HG03521 (cell line): ENCODE data around the gene TBC1D22A.
"Not testable (repeated sequence)": the region's sequence is repeated elsewhere in the genome, so short reads cannot be mapped to it uniquely, and the experiment has no call there.

ENCODE experiments used
- ATAC-seq: cut with Tn5 transposase; IDR thresholded peaks from one replicate; pipeline ENCODE4 v1.9.1; 2021; ENCODE audit warnings: mild to moderate bottlenecking, moderate library complexity; ENCODE audit not compliant: unreplicated experiment

Gene TBC1D22A

DNA sequence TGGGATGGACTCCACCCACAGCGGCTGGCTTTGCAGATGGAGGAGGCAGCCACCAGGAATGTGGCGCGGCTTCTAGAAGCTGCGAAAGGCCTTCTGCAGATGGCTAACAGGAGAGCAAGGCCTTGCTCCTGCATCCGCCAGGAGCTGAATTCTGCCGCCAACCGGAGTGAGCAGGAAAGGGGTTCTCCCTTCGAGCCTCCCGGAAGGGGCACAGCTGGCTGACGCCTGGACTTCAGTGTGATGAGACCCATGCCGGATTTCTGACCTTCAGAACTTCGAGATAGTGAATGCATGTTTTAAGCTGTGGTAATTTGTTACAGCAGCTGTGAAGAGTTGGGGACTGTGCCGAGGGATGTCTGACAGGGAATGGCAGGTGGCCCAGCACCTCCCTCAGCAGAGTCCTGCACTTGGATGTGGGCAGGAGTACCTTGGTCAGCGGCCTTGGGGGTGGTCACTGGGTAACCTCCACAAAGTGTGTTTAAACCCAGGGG is 7.7 kb downstream of the TBC1D22A start:
- ATAC-seq = no peak

DNA sequence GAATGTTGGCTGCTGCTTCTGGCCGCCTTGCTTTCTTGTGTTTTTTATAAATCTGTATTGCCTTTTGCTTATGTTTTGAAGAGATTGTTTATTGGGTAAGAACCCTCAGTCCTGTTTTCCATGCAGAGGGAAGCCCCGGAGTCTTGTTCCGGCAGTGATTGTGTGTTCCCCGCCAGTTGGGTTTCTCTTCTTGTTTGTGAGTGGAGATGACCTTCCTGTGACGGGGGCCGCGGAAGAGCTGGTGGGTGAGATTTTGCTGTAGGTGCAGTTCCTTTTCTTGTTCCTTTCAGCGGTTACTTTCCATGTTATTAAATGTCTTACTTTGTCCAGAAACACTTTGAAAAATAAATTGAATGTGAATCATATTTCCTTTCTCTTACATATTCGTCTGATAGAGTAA is 8.3 kb downstream of the TBC1D22A start:
- ATAC-seq = no peak

DNA sequence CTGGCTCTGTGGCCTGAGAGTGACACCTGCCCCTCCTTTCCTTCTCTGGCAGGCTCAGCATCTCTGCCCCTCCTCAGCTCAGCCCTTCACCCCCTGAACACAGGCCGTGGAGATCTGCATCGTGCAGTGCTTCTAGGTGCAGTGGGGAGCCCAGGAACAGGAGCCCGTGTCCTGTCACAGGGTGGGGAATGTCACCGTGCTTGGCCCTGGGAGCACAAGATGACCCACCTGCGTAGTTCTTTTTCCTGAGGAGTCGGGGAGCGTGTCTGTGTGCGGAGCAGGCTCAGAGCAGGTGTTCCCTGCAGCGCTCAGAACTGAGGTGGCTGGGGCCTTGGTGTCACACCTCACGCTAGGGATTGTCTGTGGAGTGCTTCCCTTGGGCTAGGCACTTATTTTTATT is 10.6 kb downstream of the TBC1D22A start:
- no peak for ATAC-seq

DNA sequence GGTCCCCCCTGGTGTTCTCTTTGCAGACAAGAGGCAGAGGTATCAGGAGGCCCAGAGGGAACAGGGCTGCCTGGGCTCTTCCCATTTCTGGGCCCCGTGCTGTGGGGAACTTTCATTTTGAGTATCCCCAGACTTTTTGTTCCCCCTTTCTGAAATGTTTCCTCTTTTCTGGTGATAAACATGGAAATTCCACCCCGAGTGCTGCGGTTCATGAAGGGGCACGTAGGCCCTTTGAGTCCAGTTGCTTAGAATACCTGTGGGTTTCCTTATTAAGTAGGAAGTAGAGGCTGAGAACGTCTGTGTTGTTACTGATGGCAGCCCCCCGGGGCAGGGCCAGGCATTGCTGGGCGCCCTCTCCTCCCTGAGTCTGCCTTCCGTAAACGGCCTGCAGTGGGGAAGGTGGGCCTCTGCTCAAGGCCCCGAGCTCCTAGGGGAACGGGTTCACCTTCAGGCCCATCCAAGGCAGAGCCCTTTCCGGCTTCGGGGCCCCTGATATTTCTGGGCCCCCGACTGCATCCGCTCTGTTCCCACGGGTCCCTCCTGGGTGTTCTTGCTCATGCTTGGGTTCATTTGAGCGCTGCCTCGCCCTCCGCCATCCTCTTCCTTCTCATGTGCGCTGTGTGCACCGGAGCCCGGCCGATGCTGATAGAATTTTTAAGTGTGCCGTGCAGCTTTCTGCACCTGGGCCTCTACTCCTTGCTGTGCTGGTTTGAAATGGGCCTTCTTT is 12.0 kb downstream of the TBC1D22A start:
- ATAC-seq = no peak

DNA sequence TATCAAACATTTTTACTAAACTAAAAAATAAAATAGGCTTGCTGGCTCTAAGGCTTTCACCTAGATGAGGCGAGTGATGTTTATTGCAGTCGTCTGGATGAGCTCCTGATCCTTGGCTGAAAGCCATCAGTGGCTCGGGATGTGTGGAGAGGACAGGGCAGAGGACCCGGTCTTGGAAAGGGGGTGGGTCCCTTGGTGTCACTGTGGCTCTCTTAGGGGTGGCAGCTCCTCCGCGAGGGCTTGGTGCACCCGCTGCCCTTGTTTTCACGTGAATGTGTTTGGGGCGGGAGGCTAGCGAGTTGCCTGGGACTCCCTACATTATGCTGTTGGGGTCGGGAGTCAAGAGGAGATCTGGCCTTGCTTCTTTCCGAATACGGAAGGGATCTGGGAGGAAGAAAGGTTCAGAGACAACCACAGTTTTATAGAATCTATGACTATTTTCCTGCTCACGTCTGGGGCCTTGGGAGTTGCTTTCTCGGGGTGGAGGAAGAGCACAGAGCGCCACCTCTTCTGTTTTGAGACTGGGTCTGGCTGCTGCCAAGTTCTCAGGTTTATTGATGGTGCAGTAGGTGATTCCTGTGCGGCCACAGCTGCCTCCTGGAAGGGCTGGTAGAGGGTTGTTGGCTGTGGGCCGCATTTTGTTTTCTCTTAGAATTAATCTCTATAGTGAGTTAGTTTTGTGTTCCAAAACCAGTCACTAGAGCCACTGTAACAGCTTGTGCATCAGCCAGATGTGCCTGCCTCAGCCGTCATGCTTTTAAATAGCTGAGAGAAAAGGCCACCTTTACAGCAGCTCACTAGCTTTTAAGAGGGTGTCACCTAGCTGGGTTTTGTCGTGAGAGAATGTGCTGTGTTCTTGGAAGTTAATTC is 12.8 kb downstream of the TBC1D22A start:
- no peak for ATAC-seq

DNA sequence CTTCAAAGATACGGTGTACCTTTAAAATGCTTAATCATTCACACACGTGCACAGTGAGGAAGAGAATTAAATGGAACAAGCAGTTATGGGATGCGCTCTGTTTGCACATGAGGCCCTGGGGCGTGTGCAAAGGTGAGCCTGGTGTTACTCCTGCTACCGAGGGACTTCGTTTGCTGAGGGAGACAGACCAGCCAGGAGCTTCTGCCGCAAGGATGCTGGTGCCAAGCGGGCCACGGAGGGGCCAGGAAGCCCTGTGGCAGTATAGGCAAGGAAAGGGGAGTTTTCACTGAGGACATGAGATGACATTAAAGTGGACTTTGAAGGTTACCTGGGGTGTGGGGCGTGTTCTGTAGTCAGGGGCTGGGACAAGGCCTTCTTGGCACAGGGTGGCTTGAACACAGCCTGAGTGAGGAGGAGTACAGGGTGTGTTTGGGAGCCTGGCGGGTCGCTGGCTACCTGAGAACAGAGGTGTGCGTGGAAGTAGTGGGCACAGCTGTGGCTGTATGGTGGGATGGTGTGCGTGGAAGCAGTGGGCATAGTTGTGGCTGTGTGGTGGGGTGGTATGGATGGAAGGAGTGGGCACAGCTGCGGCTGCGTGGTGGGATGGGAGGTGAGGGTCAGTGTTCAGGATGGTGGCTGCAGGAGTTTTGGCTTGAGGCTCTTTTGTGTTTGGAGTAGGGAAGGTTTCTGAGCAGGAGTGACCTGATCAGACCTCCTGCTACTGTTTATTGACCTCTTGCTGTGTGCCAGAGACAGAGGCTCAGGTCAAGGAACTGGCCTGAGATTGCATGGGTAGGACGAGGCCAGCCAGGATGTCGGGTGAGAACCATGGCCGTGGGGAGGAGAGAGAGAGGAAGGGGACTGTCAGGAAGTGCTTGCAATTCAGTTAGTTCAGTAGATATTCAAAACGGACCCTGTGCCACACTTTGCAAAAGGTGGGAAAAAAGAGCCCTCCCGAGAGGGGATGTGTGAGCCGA is 13.7 kb downstream of the TBC1D22A start:
- ATAC-seq = no peak

DNA sequence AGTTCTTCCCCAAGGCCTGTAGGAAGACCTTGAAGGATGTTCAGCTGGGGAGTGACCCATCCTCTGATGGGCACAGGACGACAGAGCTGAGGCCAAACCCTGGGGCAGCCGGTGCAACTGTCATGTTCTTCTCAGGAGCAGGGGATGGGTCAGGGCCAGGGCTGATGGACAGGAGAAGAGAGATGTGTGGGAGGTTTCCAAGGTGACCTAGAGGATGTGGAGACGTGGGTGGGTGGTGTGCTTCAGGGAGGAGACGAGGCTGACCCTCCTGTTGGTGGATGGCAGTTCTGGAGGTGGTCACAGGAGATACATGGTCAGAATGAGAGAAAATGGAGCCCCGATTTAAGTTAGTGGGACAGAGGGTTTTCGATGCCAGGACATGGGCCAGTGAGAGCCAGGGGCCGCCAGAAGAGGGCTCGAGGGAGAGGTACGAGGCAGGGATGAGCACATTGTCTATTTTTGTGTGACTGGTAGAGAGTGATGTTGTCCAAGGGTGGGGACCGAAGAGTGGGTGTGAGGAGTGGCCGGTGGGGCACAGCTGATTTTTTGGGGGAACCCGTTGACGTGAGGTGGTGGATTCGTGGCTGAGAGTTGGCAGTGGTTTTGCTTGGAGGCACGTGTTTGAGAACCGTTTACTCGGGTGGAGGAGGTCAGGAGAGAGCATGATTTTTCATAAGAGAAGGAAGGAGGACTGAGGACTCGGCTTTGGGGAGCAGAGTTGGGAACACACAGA is 14.6 kb downstream of the TBC1D22A start:
- ATAC-seq = no peak

DNA sequence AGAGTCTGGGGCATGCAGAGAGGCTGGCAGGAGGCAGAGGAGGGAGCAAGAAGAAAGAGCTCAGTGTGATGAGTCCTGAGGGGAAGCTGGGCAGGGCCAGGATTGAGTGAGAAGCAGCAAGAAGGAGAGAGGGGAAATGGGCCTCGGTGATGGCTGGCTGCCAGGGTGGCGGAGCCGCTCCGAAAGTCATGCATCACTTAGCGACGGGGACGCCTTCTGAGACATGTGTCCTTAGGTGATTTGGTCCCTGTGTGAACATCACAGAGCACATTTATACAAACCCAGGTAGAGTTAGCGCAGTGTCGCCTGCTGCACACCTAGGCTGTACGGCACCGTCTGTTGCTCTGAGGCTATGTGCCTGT is 15.1 kb downstream of the TBC1D22A start:
- no peak for ATAC-seq

DNA sequence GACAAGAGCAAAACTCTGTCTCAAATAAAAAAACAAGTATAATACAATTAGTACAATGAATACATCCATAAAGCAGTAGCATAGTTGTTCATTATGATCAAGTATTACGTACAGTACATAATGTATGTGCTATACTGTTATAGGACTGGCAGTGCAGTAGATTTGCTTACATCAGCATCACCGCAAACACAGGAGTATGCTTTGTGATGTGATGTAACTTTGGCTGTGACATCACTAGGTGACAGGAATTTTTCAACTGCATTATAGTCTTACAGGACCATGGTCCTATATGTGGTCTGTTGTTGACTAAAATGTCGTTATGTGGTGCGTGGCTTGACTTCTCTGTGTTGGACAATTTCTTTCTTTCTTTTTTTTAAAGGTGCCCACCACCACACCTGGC is 16.6 kb downstream of the TBC1D22A start:
- no peak for ATAC-seq

DNA sequence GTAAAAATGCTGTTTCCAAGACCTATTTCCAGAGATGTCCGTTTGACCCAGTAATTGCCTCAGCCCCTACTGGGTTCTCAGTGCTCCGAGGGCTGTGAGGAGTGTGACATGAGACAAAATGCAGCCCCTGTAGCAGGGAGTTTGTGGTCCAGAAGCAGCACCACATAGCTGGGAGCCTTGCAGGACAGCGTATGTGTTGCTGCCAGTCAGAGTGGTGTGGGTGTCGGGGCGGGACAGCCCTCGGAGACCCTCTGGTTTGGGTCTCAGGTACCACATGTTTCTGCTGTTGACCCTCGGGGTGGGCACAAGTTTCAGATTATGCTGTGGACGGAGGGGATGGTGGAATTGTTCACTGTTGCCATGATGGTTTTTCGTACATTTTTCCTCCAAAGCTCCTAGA is 17.2 kb downstream of the TBC1D22A start:
- no peak for ATAC-seq

DNA sequence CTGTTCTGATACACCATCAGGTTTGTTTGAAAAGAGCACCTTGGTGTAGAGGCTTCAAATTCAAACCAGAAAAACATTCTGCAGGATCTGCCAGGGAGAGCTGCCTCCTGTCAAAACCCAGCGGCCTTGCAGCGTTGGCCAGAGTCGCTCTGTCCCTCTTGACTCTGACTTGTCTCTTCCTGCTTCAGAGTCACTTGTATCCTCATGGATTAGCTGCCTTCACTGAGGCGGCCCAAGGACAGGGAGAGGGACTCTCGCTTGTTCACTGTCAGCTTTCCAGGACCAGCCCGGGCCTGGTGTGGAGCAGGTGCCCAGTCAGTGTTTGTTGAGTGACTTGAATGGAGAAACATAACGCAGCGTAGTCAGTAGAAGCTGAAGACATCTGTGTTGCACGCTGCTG is 18.0 kb downstream of the TBC1D22A start:
- no peak for ATAC-seq

DNA sequence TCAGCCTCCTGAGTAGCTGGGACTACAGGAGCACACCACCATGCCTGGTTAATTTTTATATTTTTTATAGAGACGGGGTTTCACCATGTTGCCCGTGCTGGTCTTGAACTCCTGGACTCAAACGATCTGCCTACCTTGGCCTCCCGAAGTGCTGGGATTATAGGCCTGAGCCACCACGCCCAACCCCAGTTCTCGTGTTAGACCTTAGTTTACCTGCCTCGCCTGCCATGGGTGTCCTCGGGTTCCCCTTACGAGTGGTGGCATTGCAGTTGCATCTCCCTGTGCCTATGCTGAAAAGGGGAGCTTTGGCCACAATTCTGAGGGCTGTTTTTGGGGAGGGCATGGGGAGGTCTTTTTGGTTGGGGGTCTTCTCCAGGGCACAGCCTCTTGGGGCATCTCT is 18.8 kb downstream of the TBC1D22A start:
- no peak for ATAC-seq

DNA sequence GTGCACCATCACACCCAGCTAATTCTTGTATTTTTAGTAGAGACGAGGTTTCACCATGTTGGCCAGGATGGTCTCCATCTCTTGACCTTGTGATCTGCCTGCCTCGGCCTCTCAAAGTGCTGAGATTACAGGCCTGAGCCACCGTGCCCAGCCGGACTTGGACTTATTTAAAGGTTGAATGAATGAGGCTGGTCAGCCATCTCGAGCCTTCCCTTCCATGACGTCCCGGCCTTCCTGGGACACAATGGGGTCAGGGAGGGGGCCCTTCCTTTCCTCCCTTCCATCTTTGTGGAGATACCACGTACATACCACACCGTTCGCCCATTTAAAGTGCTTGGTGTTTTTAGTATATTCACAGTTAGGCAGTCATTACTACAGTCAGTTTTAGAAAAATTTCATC is 19.8 kb downstream of the TBC1D22A start:
- ATAC-seq = not testable (repeated sequence)

DNA sequence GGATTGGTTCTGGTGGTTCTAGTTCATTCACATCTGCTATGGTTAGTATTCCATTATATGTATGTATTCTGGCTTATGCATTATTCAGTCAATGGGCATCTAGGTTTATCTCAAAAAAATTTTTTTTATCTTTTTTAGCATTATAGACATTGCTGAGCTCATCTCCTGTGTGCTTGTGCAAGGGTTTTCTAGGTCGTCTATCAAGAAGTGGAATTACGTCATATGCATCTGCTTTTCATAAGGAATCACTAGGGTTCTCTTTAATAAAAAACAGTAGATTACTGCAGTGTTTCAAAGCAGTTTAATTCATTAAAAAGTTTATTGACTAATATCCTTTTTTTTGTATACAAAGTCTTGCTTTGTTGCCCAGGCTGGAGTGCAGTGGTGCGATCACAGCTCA is 21.3 kb downstream of the TBC1D22A start:
- no peak for ATAC-seq

DNA sequence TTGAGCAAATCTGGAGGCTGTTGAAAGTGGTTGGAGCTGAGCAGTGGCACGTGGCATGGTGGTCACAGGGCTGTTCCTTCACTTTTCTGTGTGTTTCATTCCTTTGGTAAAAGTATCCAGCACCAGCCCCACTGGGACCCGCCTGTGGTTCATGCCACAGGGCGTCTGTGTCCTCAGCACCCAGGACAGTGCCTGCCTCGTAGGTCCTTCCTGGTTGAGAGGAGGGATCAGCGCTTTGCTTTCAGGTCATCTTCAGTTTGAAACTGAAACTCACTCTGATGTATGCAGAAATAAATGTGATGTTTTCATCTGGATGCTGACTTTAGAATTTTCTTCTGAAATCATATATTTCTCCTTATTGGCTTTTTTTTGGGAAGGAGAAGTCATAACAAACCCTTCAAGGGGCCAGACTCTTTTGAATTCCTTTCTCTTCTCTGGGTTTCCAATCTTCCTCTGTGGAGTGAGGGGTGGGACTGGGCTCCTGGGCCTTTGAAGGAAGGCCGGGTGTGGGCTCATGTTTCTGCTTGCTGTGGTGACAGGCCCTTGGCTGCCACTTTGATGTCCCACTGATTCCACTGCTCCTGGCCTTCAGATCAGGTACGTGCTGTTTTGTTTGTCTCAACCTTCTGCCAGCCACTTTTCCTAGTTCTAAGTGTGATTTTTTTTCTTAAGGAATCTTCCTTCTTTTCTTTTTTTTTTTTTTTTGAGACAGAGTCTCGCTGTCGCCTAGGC is 26.2 kb downstream of the TBC1D22A start:
- no peak for ATAC-seq

DNA sequence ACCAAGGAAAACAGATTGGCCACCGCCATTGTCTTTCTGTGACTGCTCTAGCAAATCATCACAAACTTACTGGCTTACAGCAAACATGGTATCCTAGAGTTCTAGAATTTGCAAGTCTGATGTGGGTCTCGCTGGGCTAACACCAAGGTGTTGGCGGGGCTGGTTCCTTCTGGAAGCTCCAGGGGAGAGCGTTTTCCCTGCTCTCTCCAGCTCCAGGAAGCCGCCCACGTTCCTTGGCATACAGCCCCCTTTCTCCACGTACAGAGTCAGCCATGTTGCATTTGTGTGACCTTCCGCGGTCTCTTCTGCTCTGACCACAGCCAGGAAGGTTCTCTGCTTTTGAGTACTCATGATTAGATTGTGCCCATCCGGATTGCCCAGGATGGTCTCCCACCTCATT is 27.5 kb downstream of the TBC1D22A start:
- no peak for ATAC-seq

DNA sequence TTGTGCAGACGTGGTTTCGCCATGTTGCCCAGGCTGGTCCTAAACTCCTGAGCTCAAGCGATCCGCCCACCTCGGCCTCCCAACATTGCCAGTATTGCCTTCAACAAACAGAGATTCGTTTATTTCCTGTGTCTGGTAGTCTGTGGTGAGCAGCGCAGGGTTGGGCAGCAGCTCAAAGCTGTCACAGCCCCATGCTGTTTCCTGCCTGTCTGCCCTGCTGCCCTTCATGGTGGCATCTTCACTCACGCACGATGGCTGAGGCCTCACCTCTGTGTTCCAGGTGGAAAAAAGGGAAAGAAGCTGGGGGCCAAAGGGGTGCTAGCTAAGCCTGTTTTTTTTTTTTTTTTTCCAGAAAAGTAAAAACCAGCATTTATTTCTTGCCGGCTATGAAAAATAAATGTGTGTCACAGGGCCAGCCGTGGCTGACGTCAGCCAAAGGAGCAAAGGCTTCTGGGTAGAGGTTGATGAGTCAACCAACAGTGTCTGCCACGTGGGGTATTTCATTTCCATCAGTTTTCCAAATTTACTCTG is 28.8 kb downstream of the TBC1D22A start:
- ATAC-seq = no peak

DNA sequence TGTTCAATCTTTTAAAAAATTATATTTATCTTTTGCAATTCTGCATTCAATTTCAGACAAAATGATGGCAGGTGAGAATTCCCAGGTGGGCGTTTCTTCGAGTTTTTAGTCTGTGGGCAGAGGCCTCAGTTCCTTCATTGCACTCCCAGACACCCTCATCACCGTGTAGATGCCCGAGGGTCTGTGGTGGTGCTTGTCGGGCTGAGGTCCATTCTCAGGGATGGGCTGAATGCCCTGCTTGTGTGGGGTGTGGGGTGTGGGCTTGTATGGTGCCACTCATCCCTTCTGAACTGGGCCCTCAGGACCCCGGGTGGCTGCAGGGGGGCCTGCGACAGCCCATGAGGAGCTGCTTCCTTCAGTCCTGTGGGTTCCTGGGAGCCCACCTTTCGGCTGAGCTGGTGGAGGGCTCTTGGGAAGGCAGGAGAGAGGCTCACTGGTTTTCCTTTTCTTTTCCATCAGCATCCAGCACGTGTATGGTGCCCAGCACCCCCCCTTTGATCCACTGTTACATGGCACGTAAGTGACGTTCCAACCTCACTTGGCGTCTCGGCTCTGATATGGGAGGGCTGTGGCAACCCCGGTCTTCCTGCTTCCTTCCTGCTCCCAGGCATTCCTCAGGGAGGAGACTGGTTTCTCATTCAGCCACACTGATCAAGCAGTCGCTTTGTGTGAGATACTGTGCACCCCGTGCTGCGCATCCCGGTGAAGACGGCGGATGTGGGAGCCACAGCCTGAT is 29.8 kb downstream of the TBC1D22A start:
- ATAC-seq = no peak

DNA sequence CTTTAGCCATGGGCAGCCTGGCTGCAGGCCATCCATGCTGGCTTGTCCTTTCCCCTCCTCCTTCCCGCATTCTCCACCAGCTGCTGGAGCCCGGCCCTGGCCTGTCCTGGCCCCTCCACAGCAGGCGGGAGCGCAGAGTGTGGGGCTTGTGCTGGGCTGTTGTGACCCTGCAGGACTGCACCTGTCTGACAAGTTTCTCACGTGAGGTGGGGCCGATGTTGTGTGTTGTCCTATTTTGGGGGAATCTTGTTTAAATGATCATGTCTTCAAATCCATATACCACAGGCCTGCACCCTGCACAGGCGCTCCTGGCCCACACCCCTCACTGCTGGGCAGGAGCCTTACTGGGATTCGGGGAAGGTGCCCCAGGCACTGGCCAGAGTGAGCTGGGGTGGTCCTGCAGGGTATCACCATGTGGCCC is 30.4 kb downstream of the TBC1D22A start:
- no peak for ATAC-seq
